ENCODE results near the gene SMAD7.
"Not testable (repeated sequence)": the region's sequence is repeated elsewhere in the genome, so short reads cannot be mapped to it uniquely, and the experiment has no call there.

The SMAD7 gene

GRCh38 chr18:48882379-48882778 lies 68.4 kb downstream of the SMAD7 start:
- no peak for DNase-seq (ENCODE audit: low read depth in 4 of 4, low spot score in 1 of 4)

DNA sequence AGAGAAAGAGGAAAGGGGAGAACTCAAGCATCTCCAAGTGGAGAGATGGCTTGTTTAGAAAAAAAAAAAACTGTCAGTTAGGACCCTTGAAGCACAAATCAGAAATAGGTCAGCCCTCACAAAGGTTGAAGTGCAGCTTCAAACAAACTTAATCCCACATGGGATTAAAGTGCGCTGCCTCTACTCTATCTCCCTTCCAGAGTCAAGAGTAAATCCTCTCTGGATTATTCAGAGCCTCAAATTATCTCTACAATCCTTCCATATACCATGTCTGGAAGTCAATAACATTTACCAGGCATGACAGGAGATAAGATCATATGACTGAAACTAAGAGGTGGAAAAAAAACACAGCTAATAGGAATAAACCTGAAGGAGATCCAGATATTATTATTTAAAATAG lies 69.8 kb downstream of the SMAD7 start:
- DNase-seq (ENCODE audit: low read depth in 4 of 4, low spot score in 1 of 4), result no peak

- no peak for DNase-seq (ENCODE audit: low read depth in 4 of 4, low spot score in 1 of 4)
Measured at GRCh38 chr18:48879008-48879431, 71.7 kb downstream of the SMAD7 start.

GRCh38 chr18:48878471-48878870 lies 72.3 kb downstream of the SMAD7 start:
- DNase-seq (ENCODE audit: low read depth in 4 of 4, low spot score in 1 of 4), result no peak

DNA sequence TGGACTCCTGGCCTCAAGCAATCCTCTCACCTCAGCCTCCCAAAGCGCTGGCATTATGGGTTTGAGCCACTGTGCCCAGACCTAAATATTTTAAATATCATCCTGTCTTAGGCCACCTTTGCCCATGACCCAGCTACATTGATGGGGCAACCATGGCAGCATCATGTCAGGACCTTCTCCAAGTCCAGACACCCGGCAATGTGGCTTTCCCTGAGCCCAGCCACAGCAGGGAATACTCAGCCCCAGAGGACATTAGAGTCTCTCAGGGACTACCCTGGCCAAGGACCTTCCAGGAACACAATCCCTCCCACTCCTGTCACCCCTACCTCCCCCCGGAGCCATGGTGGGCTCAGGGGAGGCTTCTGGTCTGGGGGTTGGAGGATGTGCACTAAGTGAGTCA lies 72.8 kb downstream of the SMAD7 start:
- DNase-seq (ENCODE audit: low read depth in 4 of 4, low spot score in 1 of 4), result no peak

DNA sequence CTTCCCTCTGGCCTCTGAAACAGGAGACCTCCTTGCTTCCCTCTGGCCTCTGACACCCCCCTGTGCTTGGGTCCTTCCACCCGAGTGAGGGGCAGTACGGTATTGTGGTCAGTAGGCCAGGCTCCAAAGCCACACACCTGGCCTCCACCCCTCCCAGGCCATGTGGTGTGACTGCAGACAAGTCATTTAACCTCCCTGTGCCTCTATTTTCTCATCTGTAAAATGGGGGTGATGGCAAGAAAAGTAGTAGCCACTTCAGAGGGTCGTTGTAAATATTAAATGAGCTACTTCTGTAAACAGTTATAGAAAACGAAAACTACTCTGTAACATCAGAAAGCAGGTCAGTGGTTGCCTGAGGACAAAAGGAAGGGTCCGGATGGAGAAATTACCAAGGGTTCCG lies 74.2 kb downstream of the SMAD7 start:
- no peak for DNase-seq (ENCODE audit: low read depth in 4 of 4, low spot score in 1 of 4)

GRCh38 chr18:48875942-48876511 lies 74.7 kb downstream of the SMAD7 start:
- no peak for DNase-seq (ENCODE audit: low read depth in 4 of 4, low spot score in 1 of 4)

DNA sequence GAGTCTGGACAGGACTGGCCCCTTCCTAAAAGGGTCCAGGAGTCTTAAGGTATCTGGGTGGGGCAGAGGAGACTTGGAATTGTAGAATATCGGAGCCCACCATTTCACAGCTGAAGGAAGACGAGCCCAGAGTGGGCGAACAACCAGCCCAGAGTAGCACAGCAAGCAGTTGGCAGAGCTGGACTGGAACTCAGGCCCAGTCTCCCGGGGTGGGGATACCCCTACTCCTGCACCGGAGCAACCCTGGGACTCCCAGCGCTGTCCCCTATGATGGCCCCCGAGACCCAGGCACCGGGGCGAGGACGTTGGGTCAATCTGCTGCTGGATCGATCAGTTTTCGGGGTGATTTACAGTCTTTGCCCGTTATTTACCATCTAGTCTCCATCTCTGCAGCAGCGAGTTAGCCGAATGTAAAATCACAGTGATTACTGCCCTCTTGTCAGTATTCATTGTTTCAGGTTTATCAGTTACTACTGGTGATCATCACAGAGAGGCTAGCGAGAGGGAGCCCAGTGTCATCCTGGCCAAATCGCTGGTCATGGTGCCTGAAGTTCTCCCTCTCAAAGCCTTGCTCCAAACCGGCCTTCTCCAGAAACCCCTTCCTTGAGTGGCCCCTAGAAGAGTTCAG lies 75.3 kb downstream of the SMAD7 start:
- DNase-seq (ENCODE audit: low read depth in 4 of 4, low spot score in 1 of 4), result no peak

- no peak for DNase-seq (ENCODE audit: low read depth in 4 of 4, low spot score in 1 of 4)
Measured at GRCh38 chr18:48874701-48875162, 76.0 kb downstream of the SMAD7 start.

DNA sequence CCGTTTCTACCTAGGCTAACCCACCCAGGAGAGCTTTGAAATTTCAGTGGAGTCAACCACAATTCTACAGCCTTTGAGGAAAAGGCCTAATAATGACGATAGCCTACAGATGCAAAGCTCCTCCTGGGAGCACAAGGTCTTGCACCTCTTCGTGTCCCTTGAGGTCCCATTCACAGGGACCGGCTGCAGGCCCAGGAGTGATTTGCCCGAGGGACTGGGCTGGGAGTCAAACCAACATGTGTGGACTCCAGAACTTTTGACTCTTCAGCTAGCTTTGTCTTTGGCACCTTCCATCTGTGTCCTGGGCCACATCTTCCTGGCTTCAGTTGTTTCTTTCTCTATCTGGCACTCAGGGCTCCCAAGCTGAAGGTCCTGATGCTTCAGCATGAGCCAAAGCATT lies 76.5 kb downstream of the SMAD7 start:
- DNase-seq (ENCODE audit: low read depth in 4 of 4, low spot score in 1 of 4), result no peak

DNA sequence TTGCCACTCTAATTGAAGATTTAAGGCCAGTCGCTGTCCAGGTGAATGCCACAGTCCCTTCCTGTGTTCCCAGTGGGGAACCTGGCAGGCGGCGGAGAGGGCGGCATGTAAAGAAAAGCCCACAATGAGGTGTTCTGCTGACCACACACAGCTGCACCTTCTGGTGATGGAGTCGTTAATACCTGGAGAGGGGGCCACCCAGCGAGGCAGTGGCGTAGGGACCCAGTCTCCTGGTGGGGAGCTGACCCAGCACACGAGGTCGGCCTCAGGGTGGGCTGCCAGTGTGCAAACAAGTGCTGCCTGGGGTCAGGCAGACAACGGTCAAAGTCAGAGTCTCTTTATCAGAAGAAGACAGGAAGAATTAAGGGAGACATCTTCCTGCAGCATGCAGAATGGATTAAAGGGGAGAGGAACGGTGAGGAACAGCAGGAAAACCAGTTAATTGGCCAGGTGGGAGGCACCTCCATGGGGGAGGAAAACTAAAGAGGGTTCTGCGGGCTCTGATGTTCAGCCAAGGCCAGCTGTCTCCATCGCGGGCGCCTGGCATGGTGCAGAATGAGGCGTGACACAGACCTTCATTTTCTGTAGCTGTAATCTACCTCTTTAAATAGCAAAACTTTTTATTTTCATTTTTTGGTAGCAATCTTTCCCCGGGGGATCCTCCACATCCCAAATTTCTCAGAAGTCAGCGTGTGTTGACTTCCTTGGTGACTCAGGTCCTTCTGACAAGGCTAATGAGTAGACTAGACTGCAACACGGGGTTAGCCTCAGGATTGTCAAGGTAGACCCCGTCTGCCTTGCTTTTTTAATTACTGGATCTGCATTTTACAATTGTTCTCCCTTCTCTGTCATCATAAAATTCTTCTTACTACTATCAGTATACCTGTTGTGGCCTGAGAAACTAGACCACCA lies 78.3 kb downstream of the SMAD7 start:
- no peak for DNase-seq (ENCODE audit: low read depth in 4 of 4, low spot score in 1 of 4)

DNA sequence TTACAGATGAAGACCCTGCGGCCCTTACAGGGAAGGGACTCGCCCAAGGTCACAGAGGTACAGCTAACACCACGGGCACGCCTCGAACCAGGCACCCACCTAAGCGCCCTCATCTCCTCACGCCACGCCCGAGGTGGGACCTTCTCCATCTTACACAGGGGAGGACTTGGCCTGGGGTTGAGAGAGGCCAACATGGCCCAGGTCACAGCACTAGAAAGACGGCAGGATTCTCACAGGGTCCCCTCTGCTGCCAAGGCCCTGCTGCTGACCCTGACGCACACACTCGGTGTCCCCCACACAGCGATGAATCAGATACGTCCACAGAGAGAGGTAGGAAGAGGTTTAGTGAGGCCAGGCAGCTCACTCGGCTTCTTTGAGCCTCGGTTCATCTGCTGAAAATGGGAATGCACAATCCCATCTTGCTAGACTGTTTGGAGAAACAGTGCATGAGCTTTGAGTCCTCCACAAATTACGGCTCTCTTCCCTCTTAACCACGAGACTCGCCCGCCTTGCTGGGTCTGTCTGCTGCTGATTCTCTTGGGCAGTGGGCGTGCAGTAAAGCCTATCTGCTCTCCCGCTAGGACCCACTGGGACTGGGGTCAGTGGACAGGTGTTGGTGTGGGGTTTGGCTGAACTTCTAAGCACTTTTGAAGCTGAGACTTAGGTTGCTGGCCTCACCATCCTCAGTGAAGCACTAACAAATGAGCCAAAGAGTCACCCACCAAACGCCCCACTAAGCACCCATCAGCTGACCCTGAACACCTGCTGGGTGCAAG lies 79.2 kb downstream of the SMAD7 start:
- DNase-seq (ENCODE audit: low read depth in 4 of 4, low spot score in 1 of 4), result no peak

DNA sequence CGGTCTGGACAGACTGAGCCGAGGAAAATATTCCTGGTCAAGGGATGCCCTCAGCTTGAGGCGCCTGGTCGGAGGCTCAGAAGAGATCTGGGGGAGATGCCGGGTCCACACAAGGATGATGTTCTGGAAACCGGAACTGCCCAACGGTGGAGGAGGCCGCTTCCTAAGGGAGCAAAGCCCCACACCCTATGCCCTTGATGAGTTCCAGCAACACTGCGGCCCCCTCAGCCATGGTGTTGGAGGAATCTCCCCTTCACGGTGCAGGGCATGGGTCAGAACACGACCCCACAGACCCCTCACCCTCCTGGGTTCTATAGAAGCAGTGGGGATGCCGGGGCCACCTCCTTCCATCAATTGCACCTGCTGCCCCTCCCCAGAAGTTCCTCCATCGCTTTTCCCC lies 79.8 kb downstream of the SMAD7 start:
- DNase-seq (ENCODE audit: low read depth in 4 of 4, low spot score in 1 of 4), result not testable (repeated sequence)

Measured in stimulated activated CD4-positive, alpha-beta T cell treated with anti-CD3 and anti-CD28 coated beads, Interleukin-1b, Interleukin-23, amount 100 ng/mL, for 24 hours (primary cell).